Left colon (tissue), 2 donors: ENCODE measurements around the gene ALG9. TPM values are rescaled to one million over a fixed set of nuclear protein-coding genes. Genes with fewer than 3 reads are reported as not detected.

Experiments used
- ATAC-seq: fragments of 200-7000 bp; cut with Tn5 transposase; one replicate; pipeline ENCODE4 v1.9.1; 2020; ENCODE audit warnings: mild to moderate bottlenecking, moderate library complexity
- DNase-seq, 2 donors: peaks; one replicate each; pipeline ENCODE4 v3.0.0-alpha.2; 2020
- intact Hi-C, 2 donors: fragments of 100-400 bp; cut with DNase I in 1 of 2; cut with micrococcal nuclease in 1 of 2; formaldehyde crosslinking; loops; one replicate each; pipeline versions ENCODE4 v1.11.2 to v1.14.0; 2022; cut with DNase I, micrococcal nuclease
- long read RNA-seq: library from polyadenylated mRNA; unstranded; transcript quantifications from one replicate; pipeline ENCODE4 v2.0.0, GENCODE V29; 2021
- total RNA-seq, 2 donors: library from RNA; stranded (reverse); fragmentation: NEBNext Ultra II Directional; extraction: Animal tissue kit (Norgen Biotek cat#: 25700); gene quantifications; one replicate each; pipeline ENCODE4 v1.2.1, GENCODE V29; 2021
- donor health status: DM: no; HTN: no; CAD: no.
- donor health status: DM: yes; HTN: yes; CAD: no.

The ALG9 gene
- 10 to 100 TPM; 20.6 to 23.4 TPM for total RNA-seq
- long read RNA-seq, transcript ALG9-214 (15 exons, 2,028 nt) = major isoform, 9 of 28 reads
- long read RNA-seq, transcript ALG9-215 (15 exons, 2,069 nt) = minor isoform, 5 of 28 reads
- long read RNA-seq, partial matches to known transcripts = 2 of 28 reads
- long read RNA-seq, other reads (novel, unspliced or antisense) = 8 of 28 reads

- intact Hi-C loops = no loop called here
- ATAC-seq (peak; percentile 87), DNase-seq (peak; percentile 84 to 89)
These were observed at the start of gene ALG9 for GRCh38 chr11:111870886-111871692. TSS of gene ALG9 (minus strand) at chr11:111871581. CDS start at chr11:111871482, 99 bp downstream.

GRCh38 chr11:111920908-111921307 lies 49.5 kb upstream of the ALG9 start:
- intact Hi-C loops = no loop called here
- ATAC-seq (no peak), DNase-seq (no peak)

- ATAC-seq (peak; percentile 97), DNase-seq (peak; percentile 72 to 84)
- intact Hi-C loops = no loop called here
These were observed 47.2 kb upstream of the ALG9 start, which contains the start of gene C11orf52 for GRCh38 chr11:111918390-111919256. TSS of gene C11orf52 (plus strand) at chr11:111918913. CDS start at chr11:111918973, 60 bp downstream.

GRCh38 chr11:111917788-111918187 lies 46.4 kb upstream of the ALG9 start:
- DNase-seq (no peak), ATAC-seq (no peak)
- intact Hi-C loops = no loop called here

GRCh38 chr11:111917312-111917711 lies 45.9 kb upstream of the ALG9 start:
- intact Hi-C loops = no loop called here
- DNase-seq (no peak), ATAC-seq (no peak)

- ATAC-seq = no peak
- DNase-seq = no peak
- intact Hi-C loops = no loop called here
These were observed 45.4 kb upstream of the ALG9 start for GRCh38 chr11:111916768-111917167.

- DNase-seq (no peak), ATAC-seq (no peak)
- intact Hi-C loops = no loop called here
These were observed 42.6 kb upstream of the ALG9 start for GRCh38 chr11:111913997-111914396.

- intact Hi-C loops = no loop called here
- DNase-seq (no peak), ATAC-seq (no peak)
These were observed 41.9 kb upstream of the ALG9 start for GRCh38 chr11:111913031-111913861.

GRCh38 chr11:111912535-111912934 lies 41.2 kb upstream of the ALG9 start, which contains the start of gene HSPB2:
TSS of gene HSPB2 (plus strand) at chr11:111912734. CDS start at chr11:111912830, 96 bp downstream.
- intact Hi-C loops = no loop called here
- DNase-seq = no peak
- ATAC-seq = no peak

- intact Hi-C loops = no loop called here
- ATAC-seq (peak; percentile 49), DNase-seq (peak in 1 of 2 donors; percentile 74)
These were observed 40.4 kb upstream of the ALG9 start, which contains the start of gene CRYAB for GRCh38 chr11:111911563-111912401. TSS of gene CRYAB (minus strand) at chr11:111911770. CDS start at chr11:111911724, 46 bp downstream.

GRCh38 chr11:111910676-111911562 lies 39.5 kb upstream of the ALG9 start:
- ATAC-seq (no peak), DNase-seq (no peak)
- intact Hi-C loops = no loop called here

GRCh38 chr11:111909378-111909777 lies 38.0 kb upstream of the ALG9 start:
- ATAC-seq = no peak
- DNase-seq = no peak
- intact Hi-C loops = no loop called here

GRCh38 chr11:111908639-111909305 lies 37.4 kb upstream of the ALG9 start:
- no peak for ATAC-seq
- intact Hi-C loops = no loop called here
- DNase-seq = no peak

- ATAC-seq (no peak), DNase-seq (no peak)
- intact Hi-C loops = no loop called here
These were observed 35.3 kb upstream of the ALG9 start for GRCh38 chr11:111906680-111907079.

- no peak for ATAC-seq
- intact Hi-C loops = no loop called here
- DNase-seq = no peak
These were observed 34.0 kb upstream of the ALG9 start for GRCh38 chr11:111905411-111905810.

- no peak for DNase-seq
- intact Hi-C loops = no loop called here
- ATAC-seq = no peak
These were observed 15.5 kb upstream of the ALG9 start for GRCh38 chr11:111886844-111887243.
